CD14-positive monocyte (primary cell): ENCODE data around the gene PGAP6. TPM values are rescaled to one million over a fixed set of nuclear protein-coding genes. Genes with fewer than 3 reads are reported as not detected.

Experiments used
- DNase-seq, 3 donors: peaks; one replicate each; pipeline ENCODE4 v3.0.0-alpha.2; 2011 to 2022
- H2AFZ ChIP-seq: 2 replicates; pipeline ENCODE4 v1.6.0; 2012; ENCODE audit warnings: mild to moderate bottlenecking, low read depth, low read length, inconsistent platforms; ENCODE audit not compliant: insufficient read depth, poor library complexity, severe bottlenecking
- H3K27ac ChIP-seq, 2 donors: 1 replicate in 1 of 2; 2 replicates in 1 of 2; pipeline ENCODE4 v1.5.1; 2012 to 2013; ENCODE audit warnings: low read length in 2 of 2, control low read depth in 1 of 2, inconsistent platforms in 1 of 2, low read depth in 1 of 2, mild to moderate bottlenecking in 1 of 2
- H3K27me3 ChIP-seq, 2 donors: one replicate each; pipeline versions ENCODE4 v1.6.0 to v1.6.1; 2011 to 2013; ENCODE audit warnings: low read length in 2 of 2; ENCODE audit not compliant: control insufficient read depth in 2 of 2, insufficient read depth in 2 of 2
- H3K36me3 ChIP-seq, 2 donors: replicated peaks in 1 of 2; 1 replicate in 1 of 2; 2 replicates in 1 of 2; pipeline versions ENCODE4 v1.5.1 to v1.6.1; 2012 to 2013; ENCODE audit warnings: low read length in 2 of 2, control low read depth in 1 of 2, inconsistent platforms in 1 of 2, mild to moderate bottlenecking in 1 of 2; ENCODE audit not compliant: insufficient read depth in 2 of 2, control insufficient read depth in 1 of 2
- H3K4me1 ChIP-seq, 2 donors: 1 replicate in 1 of 2; 2 replicates in 1 of 2; pipeline versions ENCODE4 v1.5.1 to v1.6.1; 2012 to 2013; ENCODE audit warnings: low read length in 2 of 2, control low read depth in 1 of 2, inconsistent platforms in 1 of 2, mild to moderate bottlenecking in 1 of 2, moderate library complexity in 1 of 2; ENCODE audit not compliant: insufficient read depth in 2 of 2, control insufficient read depth in 1 of 2
- H3K4me2 ChIP-seq: replicated peaks from 2 replicates; pipeline ENCODE3; 2012; ENCODE audit warnings: low read length, moderate library complexity, mild to moderate bottlenecking; ENCODE audit not compliant: poor library complexity, severe bottlenecking; ENCODE audit errors: extremely low read depth
- H3K4me3 ChIP-seq, 3 experiments: fragments of 200-600 bp in 1 of 3; sonication (generic) in 1 of 3; replicated peaks in 1 of 3; 1 replicate in 2 of 3; 2 replicates in 1 of 3; pipeline ENCODE4 v1.5.1; 2011 to 2013; ENCODE audit warnings: low read length in 3 of 3, mild to moderate bottlenecking in 3 of 3, control low read depth in 2 of 3, low read depth in 2 of 3, inconsistent platforms in 1 of 3, moderate library complexity in 1 of 3
- H3K79me2 ChIP-seq: 2 replicates; pipeline ENCODE4 v1.6.0; 2012; ENCODE audit warnings: mild to moderate bottlenecking, control low read depth, inconsistent platforms, low read length, moderate library complexity; ENCODE audit not compliant: insufficient read depth
- H3K9ac ChIP-seq: 2 replicates; pipeline ENCODE4 v1.6.0; 2017; ENCODE audit warnings: low read length, mild to moderate bottlenecking; ENCODE audit not compliant: insufficient read depth, poor library complexity, severe bottlenecking
- H3K9me3 ChIP-seq, 2 donors: replicated peaks in 1 of 2; 1 replicate in 1 of 2; 2 replicates in 1 of 2; pipeline versions ENCODE4 v1.5.1 to v1.6.1; 2012 to 2013; ENCODE audit warnings: low read length in 2 of 2, control low read depth in 1 of 2; ENCODE audit not compliant: control insufficient read depth in 1 of 2, insufficient read depth in 1 of 2
- H4K20me1 ChIP-seq: 2 replicates; pipeline ENCODE4 v1.6.0; 2012; ENCODE audit warnings: mild to moderate bottlenecking, low read length, control low read depth, moderate library complexity; ENCODE audit not compliant: insufficient read depth
- H3K27ac Mint-ChIP-seq, 7 donors: one replicate each; pipeline ENCODE4 v1.8.0; 2020; ENCODE audit warnings: mild to moderate bottlenecking in 7 of 7, mixed read lengths in 7 of 7, moderate library complexity in 6 of 7, inconsistent platforms in 2 of 7
- H3K27me3 Mint-ChIP-seq, 3 donors: one replicate each; pipeline ENCODE4 v1.8.0; 2021 to 2022; ENCODE audit warnings: low read depth in 3 of 3, mild to moderate bottlenecking in 3 of 3, mixed read lengths in 3 of 3, moderate library complexity in 3 of 3, inconsistent platforms in 1 of 3
- H3K36me3 Mint-ChIP-seq, 2 donors: one replicate each; pipeline ENCODE4 v1.8.0; 2020; ENCODE audit warnings: mixed read lengths in 2 of 2, inconsistent platforms in 1 of 2, mild to moderate bottlenecking in 1 of 2
- H3K4me1 Mint-ChIP-seq: one replicate; pipeline ENCODE4 v1.8.0; 2020; ENCODE audit warnings: mild to moderate bottlenecking, mixed read lengths
- H3K4me3 Mint-ChIP-seq, 2 donors: one replicate each; pipeline ENCODE4 v1.8.0; 2020; ENCODE audit warnings: mild to moderate bottlenecking in 2 of 2, mixed read lengths in 2 of 2, moderate library complexity in 1 of 2
- H3K9me3 Mint-ChIP-seq, 7 donors: one replicate each; pipeline ENCODE4 v1.8.0; 2020 to 2022; ENCODE audit warnings: mixed read lengths in 7 of 7, mild to moderate bottlenecking in 6 of 7, moderate library complexity in 6 of 7, inconsistent platforms in 2 of 7
- CTCF ChIP-seq: fragments of 200-600 bp; IDR thresholded peaks from one replicate; pipeline ENCODE4 v1.8.0; 2022; ENCODE audit warnings: antibody characterized with exemption, mild to moderate bottlenecking
- WGBS: methylation state at CpG from one replicate; pipeline ENCODE4 v1.1.5; 2013; ENCODE audit warnings: missing lambda C conversion rate; ENCODE audit not compliant: insufficient coverage; 5-methylcytosine and 5-hydroxymethylcytosine counted together
- intact Hi-C, 2 donors: fragments of 100-400 bp; cut with micrococcal nuclease; formaldehyde crosslinking; loops; one replicate each; pipeline versions ENCODE4 v1.15.0 to v1.15.1; 2023
- polyA plus RNA-seq, 3 donors: library from polyadenylated mRNA; depleted of rRNA in 1 of 3; unstranded in 2 of 3; stranded (reverse) in 1 of 3; fragments of 300-500 nt in 2 of 3; fragments of >200 nt in 1 of 3; fragmentation: Illumina TruSeq in 2 of 3; gene quantifications; 1 replicate in 2 of 3; 2 replicates in 1 of 3; pipeline ENCODE4 v1.2.3, GENCODE V29; 2012 to 2021

PGAP6 gene
- polyA plus RNA-seq, 3 donors, result 18.2 to 137 (median 39.8) TPM

- Histone ChIP-seq H3K36me3 (peaks cover 2% of the 10 kb centered on the region in 2 donors), H3K79me2 (peaks cover 41% of the 10 kb centered on the region), H3K4me3 (peak within 1 kb of the TSS; percentile 51 to 79 (median 73)), H3K4me2 (peak within 1 kb of the TSS; percentile 88), H2AFZ (peak within 1 kb of the TSS; percentile 56), H3K4me1 (peaks cover 12 to 25% of the 10 kb centered on the region in 2 donors), H3K9me3 (no peaks in the 10 kb centered on the region), H3K27ac (peak within 1 kb of the TSS in 1 of 2 donors; percentile 56), H3K9ac (peak within 1 kb of the TSS; percentile 81), H3K27me3 (no peaks in the 10 kb centered on the region), H4K20me1 (peaks cover 30% of the 10 kb centered on the region)
- intact Hi-C loops, result loop anchor here (2.0 to 5.0 kb wide), 4 partner anchors 30 to 125 kb away; partner anchors contain the start of genes FAM234A (in 1 of the 2) and LUC7L (in 1 of the 2)
- peak within 1 kb of the TSS in 6 of 7 donors; percentile 56 to 86 (median 79) for H3K27ac Mint-ChIP-seq
- H3K27me3 Mint-ChIP-seq, result peaks cover 0 to 4% (median 3%) of the 10 kb centered on the region in 3 donors
- DNase-seq, result peak; percentile 91 to 93 (median 92)
- WGBS, result 2% methylated on average over 97 of the region's 113 CpGs
- TF ChIP-seq CTCF, result peak; percentile 35
- peak within 1 kb of the TSS; percentile 84 to 87 for H3K4me3 Mint-ChIP-seq
- peaks cover 8 to 16% of the 10 kb centered on the region in 2 donors for H3K36me3 Mint-ChIP-seq
- H3K9me3 Mint-ChIP-seq, result peaks cover 0 to 2% (median 0%) of the 10 kb centered on the region in 7 donors
- H3K4me1 Mint-ChIP-seq, result peaks cover 34% of the 10 kb centered on the region
Measured at GRCh38 chr16:352547-353403, 29.0 kb downstream of the PGAP6 start, which contains the start of gene AXIN1. TSS of gene AXIN1 (minus strand) at chr16:352723. CDS start at chr16:347025, 5,698 bp downstream.

DNA sequence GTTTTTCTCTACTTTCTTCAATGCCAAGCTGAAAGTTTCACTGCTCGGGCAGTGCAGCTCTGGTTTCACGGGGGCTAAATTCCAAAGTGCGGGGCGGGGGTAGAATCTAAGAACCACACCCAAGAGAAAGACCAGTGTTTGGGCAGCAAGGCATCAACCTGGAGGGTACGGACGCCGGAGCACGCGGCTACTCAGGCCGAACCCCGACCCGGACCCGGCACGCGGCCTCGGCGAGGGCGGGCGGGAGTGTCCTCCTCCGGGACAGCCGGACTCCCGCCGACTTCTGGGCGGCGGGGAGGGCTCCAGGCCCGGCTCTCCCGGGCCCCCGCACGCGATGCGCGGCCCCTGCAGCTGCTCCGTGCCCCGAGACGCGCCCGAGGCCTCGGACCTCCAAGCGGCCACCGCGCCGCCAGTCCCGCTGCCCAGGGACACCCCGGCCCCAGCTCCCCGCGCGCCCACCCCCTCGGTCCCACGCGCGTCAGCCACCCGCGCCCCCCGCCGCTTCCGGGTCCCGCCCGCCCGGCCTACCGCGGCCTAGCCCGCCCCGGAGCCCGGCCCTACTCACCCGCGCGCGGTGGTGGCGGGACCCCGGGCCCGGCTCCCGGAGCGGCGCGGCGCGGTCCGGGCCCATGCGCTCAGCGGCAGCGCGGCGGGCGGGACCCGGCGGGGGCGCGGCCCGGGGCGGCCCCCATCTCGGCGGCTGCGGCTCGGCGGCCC is 29.8 kb downstream of the PGAP6 start:
- Histone ChIP-seq H3K4me2 (peak overlapping the region; percentile 88), H3K9ac (peak overlapping the region; percentile 81), H3K4me3 (peak overlapping the region; percentile 51 to 79 (median 73)), H4K20me1 (peaks cover 38% of the 10 kb centered on the region), H3K4me1 (peaks cover 12 to 25% of the 10 kb centered on the region in 2 donors), H3K9me3 (no peaks in the 10 kb centered on the region), H2AFZ (peak overlapping the region; percentile 56), H3K79me2 (peaks cover 49% of the 10 kb centered on the region), H3K27me3 (no peaks in the 10 kb centered on the region), H3K27ac (peak overlapping the region in 1 of 2 donors; percentile 56), H3K36me3 (peaks cover 5 to 10% of the 10 kb centered on the region in 2 donors)
- peak in 1 of 3 donors; percentile 4 for DNase-seq
- Mint-ChIP-seq H3K27me3 (peaks cover 0 to 4% (median 3%) of the 10 kb centered on the region in 3 donors), H3K4me3 (peak overlapping the region; percentile 84 to 87), H3K9me3 (peaks cover 0 to 2% (median 0%) of the 10 kb centered on the region in 7 donors), H3K4me1 (peaks cover 37% of the 10 kb centered on the region), H3K36me3 (peaks cover 11 to 24% of the 10 kb centered on the region in 2 donors), H3K27ac (peak overlapping the region in 5 of 7 donors; percentile 56 to 82 (median 76))
- under 1% methylated on average over 93 of the region's 95 CpGs for WGBS
- intact Hi-C loops, result loop anchor here (2.0 to 5.0 kb wide), 4 partner anchors 31 to 125 kb away; partner anchors contain the start of genes FAM234A (in 1 of the 2) and LUC7L (in 1 of the 2)
- no peak for TF ChIP-seq CTCF
